ENCODE results near the gene MPG. TPM values are rescaled to one million over a fixed set of nuclear protein-coding genes. Genes with fewer than 3 reads are reported as not detected.
"Not testable (repeated sequence)": the region's sequence is repeated elsewhere in the genome, so short reads cannot be mapped to it uniquely, and the experiment has no call there.

MPG gene
- polyA plus RNA-seq, 3 donors, result 16.0 to 19.4 (median 16.1) TPM

DNA sequence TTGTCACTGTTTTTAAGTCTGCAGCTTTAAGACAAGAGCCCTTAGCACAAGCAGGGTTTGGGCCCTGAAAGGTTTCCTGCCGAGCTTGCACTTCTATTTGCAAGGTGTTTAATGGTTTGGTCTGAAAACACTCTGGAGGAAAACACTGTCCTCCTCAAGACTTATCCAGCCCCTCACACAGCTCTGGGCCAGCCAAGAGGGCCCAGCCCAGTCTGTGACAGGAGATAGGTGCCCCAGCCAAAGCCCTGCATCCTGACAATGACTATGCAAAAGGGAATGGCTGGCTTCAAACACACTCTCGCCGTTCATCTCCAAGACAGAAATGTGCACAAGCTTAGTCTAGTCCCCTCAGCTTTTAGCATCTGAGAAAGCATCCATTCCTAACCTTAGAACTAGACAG, 26.9 kb downstream of the MPG start:
- DNase-seq (ENCODE audit: low read depth in 3 of 3, low spot score in 2 of 3), result no peak

- DNase-seq (ENCODE audit: low read depth in 3 of 3, low spot score in 2 of 3), result no peak
Measured at GRCh38 chr16:105521-105920, 27.5 kb downstream of the MPG start.

DNA sequence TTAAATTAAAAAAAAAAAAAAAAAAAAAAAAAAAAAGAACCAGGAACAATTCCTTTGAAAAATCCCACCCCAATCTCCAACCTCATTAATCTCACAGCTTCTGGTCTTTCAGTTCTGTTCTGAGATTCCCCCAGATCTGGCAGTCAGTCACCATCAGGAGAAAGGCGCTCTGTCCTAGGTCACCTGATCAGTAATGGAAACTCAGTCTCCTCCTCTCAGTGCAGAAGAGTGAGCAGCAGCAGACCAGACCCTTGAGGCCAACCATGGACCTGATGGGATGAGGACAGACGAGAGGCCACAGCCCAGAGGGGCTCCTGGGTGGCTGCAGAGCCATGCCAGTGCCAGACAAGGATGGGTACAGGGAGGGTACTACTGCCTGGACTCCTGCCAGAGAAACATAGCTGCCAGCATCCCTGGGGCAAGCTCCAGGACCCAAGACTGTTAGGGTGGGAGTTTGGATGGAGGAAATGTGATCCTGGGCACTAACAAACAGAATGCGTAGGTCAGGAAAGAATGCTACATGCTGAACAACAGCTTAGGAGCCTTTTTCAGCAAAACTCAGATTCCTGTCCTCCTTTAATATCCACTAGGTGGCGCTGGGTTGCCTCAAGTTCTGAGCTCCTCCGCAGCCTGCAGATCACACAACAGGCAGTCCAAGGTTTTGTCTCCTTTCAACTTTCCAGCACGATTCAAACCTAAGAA, 28.7 kb downstream of the MPG start:
- peak in 2 of 3 donors; percentile 63 for DNase-seq (ENCODE audit: low read depth in 3 of 3, low spot score in 2 of 3)

- no peak for DNase-seq (ENCODE audit: low read depth in 3 of 3, low spot score in 2 of 3)
Measured at GRCh38 chr16:112153-112840, 34.3 kb downstream of the MPG start.

- no peak for DNase-seq (ENCODE audit: low read depth in 3 of 3, low spot score in 2 of 3)
Measured at GRCh38 chr16:114327-114726, 36.3 kb downstream of the MPG start.

GRCh38 chr16:116015-116414, 38.0 kb downstream of the MPG start:
- no peak for DNase-seq (ENCODE audit: low read depth in 3 of 3, low spot score in 2 of 3)

GRCh38 chr16:117379-118365, 39.6 kb downstream of the MPG start:
- no peak for DNase-seq (ENCODE audit: low read depth in 3 of 3, low spot score in 2 of 3)

GRCh38 chr16:118857-119256, 40.8 kb downstream of the MPG start:
- DNase-seq (ENCODE audit: low read depth in 3 of 3, low spot score in 2 of 3), result no peak

DNA sequence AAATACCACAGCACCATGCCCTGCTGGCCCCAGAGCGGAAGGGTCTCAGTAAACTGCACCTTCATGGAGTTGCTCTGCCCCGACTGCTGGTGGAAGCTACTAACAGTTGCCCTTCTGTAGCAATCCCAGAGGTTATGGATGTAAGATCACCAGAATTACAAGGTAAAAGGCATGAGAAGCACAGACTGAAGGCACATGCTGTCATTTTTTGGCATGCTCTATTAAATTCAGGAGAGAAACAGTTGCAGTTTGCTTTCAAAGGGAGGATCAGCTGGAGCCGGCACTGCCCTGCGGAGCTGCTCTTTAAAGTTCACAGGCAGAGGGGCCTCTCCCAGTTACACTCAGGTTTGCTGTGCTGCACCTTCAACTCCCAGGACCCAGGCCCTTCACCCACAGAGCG, 41.3 kb downstream of the MPG start:
- no peak for DNase-seq (ENCODE audit: low read depth in 3 of 3, low spot score in 2 of 3)

- no peak for DNase-seq (ENCODE audit: low read depth in 3 of 3, low spot score in 2 of 3)
Measured at GRCh38 chr16:119835-120491, 41.9 kb downstream of the MPG start.

- DNase-seq (ENCODE audit: low read depth in 3 of 3, low spot score in 2 of 3), result no peak
Measured at GRCh38 chr16:120756-121155, 42.7 kb downstream of the MPG start.

GRCh38 chr16:122361-122760, 44.3 kb downstream of the MPG start:
- DNase-seq (ENCODE audit: low read depth in 3 of 3, low spot score in 2 of 3), result no peak

GRCh38 chr16:123558-124350, 45.7 kb downstream of the MPG start:
- DNase-seq (ENCODE audit: low read depth in 3 of 3, low spot score in 2 of 3), result not testable (repeated sequence)

- DNase-seq (ENCODE audit: low read depth in 3 of 3, low spot score in 2 of 3), result no peak
Measured at GRCh38 chr16:125011-125410, 47.0 kb downstream of the MPG start.

DNA sequence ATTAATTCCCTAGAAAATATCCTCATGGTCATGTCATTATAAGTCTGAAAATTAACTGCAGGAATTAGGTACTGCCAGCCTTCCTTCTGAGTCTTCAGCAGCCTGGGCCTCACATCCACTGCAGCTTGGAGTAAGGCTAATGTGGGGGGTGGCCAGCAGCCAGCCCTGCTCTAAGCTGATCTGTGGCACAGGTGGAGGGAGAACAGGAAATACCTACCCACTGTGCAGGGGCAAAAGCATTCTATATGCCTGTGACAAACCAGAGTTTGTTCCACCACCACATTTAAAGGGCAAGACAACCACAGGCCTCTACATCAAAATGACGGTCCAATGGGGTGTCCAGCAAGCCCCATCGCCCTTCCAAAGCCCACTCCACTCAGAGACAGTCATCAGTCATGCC, 51.0 kb downstream of the MPG start:
- no peak for DNase-seq (ENCODE audit: low read depth in 3 of 3, low spot score in 2 of 3)

DNA sequence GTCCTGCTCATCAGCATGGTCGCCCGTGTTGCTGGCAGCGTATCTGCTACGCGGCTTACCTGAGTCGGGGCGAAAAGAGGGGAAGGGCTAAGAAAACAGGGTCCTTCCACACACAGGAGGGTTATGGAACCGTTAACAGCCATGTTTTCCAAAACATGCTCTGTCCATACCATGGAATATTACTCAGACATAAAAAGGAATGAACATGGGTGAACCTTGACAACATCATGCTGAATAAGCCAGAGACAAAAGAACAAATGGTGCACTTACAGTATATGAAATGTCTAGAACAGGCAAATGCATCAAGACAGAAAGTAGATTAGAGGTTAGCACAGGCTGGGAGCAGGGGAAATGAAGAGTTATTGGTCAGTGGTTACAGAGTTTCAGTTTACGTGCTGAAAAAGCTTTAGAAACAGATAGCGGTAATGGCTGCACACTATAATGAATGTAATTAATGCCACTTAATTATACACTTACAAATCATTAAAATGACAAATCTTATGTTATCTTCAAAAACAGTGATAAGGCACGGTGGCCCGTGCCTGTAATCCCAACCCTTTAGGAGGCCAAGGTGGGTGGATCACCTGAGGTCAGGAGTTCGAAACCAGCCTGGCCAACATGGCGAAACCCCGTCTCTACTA, 52.6 kb downstream of the MPG start:
- no peak for DNase-seq (ENCODE audit: low read depth in 3 of 3, low spot score in 2 of 3)

DNA sequence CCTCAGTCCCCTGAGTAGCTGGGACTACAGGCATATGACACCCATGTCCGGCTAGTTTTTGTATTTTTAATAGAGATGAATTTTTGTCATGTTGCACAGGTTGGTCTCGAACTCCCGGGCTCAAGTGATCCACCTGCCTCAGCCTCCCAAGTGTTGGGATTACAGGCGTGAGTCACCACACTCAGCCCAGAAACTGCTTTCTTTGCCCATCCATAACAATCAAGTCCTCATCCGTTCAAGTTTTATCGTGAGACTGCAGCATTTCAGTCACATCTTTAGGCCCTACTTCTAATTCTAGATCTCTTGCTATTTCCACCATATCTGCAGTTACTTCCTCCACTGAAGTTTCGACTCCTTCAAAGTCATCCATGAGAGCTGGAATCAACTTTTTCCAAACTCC, 54.1 kb downstream of the MPG start:
- DNase-seq (ENCODE audit: low read depth in 3 of 3, low spot score in 2 of 3), result no peak

DNA sequence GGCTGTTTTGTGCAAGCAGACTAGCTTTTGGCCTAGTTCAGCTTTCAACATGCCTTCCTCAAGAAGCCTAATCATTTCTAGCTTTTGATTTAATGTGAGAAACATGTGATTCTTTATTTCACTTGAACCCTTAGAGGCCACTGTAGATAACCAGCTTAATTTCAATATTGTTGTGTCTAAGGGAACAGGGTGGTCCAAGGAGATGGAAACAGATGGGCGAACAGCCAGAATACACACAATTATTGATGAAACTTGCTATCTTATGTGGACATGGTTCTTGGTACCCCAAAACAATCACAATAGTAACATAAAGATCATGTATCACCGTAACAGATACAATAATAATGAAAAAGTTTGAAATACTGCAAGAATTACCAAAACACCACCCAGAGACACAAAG, 55.7 kb downstream of the MPG start:
- DNase-seq (ENCODE audit: low read depth in 3 of 3, low spot score in 2 of 3), result no peak

Data from right renal cortex interstitium (tissue), 3 donors.